Muscle of arm (tissue), 12 donors: ENCODE results near the gene GDAP2. TPM values are rescaled to one million over a fixed set of nuclear protein-coding genes. Genes with fewer than 3 reads are reported as not detected.

Experiments used
- DNase-seq: peaks from one replicate; pipeline ENCODE4 v3.0.0-alpha.2; 2013
- polyA plus RNA-seq, 12 donors: library from polyadenylated mRNA; unstranded; fragments of 120-200 nt; gene quantifications; one replicate each; pipeline ENCODE4 v1.2.1, GENCODE V29; 2013; ENCODE audit not compliant: insufficient read length in 12 of 12

Gene GDAP2
- polyA plus RNA-seq, 12 donors, result 6.5 to 11.5 (median 9.6) TPM; not detected in 1

DNA sequence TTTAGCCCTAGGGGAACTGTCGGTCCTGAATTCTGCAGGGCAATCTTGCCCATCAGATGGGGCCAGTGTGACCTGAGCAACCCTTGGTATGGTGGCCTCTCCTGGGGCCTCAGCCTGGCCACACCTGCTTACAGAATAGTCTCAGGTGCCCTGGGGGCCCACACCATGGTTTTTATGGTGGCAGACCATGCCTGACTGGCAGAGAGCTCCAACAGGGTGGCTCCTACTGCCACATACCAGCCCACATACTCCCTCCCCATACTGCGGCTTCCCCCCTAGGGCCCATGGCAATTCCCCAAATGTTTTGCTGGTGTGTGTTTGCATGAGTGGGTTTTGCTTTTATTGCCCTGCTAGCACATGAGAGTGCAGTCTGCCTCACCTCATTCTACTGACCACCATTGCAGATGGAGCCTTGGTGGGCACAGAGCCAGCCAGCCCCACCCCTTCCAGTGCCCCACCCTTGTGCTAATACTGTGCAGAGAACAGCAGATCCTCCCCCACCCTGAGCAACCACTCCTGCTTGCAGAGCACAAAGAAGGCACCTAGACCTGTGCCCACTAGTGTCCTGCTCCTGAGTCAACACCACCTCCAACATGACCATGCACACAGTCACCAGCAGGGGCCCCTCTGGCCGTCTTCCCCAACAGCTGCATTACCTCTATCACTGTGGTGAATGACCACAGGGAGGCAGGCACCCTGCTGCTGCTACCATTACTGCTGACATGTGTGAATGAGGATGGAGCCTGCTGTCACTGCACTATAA is 86.8 kb downstream of the GDAP2 start:
- DNase-seq, result no peak

DNA sequence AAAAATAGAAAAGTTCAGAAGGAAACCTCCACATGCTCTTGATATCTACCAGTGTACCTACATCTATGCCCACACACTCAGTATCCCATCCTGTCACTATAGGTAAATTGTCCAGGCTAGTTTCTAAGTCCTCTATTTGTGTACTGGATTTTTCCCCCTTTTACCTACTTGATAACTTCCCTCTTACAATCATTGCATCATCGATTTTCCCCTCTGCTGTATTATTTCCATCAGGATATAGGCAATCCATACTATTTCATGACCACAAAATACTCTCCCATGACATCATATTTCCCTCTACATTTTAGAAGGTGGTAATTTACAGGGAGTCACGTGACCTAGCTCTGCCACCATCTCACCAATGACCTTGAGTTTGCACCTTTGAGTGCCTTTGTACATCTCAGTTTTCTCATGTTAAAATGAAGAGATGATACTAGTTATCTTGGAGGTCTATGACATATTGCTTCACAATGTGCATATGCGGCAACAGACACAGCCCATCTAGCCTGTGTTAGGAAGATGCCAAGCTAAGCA is 88.2 kb downstream of the GDAP2 start:
- DNase-seq, result no peak

DNA sequence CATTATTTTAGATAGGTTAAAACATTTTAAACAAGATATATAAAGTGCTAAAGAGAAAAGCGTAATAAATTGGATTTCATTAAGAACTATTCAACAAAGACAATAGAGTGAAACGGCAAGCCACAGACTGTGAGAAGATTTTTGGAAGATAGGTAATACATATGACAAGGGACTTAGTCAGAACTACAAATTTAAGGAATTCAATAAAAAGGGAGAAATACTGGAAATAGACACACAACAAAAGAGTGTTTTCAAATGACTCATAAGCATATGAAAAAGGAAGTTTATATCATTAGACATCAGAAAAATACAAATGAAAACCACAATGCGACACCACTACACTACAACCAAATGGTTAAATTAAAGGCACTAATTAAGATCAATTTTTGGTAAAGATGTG is 90.5 kb downstream of the GDAP2 start:
- no peak for DNase-seq

DNA sequence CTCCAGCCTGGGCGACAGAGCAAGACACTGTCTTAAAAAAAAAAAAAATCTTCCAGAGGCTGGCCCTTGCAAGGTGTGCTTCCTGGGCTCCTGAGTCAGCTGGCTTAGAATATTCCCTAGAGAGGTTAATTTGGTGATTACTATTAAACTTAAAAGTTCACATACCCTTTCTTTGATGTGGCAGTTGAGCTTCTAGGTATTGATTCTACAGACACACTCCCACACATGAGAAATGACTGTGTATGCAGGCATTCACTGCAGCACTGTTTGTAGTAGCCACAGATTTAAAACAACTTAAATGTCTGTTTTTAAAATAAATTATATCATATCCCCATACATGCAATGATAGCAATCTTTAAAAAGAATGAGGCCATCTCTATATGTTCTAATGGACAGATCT is 93.4 kb downstream of the GDAP2 start:
- no peak for DNase-seq

DNA sequence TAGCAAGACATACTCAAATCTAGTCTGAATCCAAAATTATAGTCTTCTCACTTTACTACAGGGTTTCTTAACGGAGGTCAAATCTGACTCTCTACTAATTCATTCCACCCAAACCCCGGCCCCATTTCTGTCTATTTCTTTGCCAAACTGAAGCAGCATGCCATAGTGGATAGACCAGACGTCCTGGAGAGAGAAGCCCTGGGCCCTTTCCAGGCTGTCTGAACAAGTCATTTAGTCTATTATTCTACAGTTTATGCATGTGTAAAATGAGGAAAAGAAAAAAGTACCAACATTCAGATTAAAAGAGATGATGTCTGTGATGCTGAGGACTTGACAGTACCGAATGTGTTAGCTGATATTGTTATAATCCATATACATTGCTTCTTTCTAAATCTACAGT is 95.0 kb downstream of the GDAP2 start:
- no peak for DNase-seq

DNA sequence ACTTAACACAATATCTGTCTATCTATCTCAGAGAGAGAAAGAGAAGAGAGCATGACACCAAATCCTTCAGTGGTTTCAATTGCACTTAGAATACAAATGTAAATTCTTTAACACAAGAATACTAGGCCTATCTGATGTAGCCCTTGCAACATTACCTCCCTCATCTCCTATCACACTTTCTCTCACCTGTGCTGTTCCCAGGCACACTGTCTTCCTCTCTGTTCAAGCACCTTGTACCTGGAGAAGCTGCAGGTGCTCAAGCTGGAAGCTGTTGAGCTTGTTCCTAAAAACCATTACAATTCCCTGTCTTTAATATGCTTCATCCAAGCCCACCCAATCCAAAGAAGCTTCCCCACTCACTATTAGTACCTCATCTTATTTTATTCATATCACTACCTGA is 97.0 kb downstream of the GDAP2 start:
- no peak for DNase-seq

DNA sequence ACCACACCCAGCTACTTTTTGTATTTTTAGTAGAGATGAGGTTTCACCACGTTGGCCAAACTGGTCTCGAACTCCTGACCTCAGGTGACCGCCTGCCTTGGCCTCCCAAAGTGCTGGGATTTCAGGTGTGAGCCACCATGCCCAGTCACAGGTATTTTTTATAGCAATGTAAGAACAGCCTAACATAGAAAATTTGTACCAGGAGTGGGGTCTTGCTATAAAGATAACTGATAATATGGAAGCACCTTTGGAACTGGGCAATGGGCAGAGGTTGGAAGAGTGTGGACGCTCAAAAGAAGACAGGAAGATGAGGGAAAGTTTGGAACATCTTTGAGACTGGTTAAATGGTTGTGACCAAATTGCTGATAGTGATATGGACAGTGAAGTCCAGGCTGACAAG is 99.2 kb downstream of the GDAP2 start:
- DNase-seq, result no peak

DNA sequence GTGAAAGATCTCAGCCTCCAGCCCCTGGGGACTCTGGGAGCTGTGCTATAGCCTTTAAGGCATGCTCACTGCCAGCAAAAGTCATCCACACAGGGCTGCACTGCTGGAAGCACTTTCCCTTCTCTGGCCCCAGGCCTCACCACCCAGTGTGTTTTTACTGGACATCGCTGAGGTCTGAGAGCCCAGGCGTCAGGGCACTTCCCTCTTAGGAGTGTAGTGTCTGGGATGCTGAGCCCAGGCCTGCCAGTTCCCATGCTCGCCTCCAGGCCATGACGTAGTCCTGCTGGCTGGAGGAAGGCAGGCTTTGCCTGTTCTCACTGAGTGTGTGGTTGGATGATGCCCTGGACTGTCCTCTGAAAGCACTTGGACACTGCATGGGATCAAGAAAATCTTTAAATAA is 101.2 kb downstream of the GDAP2 start:
- DNase-seq, result peak; percentile 63

DNA sequence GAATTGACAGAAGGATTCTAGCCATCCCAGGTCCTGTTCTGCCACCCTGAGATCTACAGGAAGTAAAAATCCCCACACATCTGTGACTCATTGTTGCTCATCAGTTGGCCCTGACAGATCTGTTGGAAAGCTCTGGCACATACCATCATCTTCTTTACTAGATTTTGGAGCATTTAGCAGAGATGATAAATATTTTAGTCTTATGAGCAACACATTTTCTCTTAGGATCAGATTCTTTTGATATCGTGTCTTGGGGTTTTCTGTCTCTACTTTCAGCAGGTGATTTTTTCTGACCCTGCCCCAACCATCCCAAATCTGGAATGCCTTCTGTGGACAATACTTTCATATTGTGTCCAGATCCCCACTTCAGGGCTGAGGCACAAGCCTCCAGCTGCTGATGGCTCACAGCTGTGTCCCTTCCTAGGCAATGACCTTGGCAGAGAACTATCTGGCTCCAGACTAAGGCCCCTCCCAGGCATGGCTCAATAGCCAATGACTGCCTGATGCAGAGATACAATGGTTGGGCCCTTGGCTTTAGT is 102.8 kb downstream of the GDAP2 start:
- no peak for DNase-seq

DNA sequence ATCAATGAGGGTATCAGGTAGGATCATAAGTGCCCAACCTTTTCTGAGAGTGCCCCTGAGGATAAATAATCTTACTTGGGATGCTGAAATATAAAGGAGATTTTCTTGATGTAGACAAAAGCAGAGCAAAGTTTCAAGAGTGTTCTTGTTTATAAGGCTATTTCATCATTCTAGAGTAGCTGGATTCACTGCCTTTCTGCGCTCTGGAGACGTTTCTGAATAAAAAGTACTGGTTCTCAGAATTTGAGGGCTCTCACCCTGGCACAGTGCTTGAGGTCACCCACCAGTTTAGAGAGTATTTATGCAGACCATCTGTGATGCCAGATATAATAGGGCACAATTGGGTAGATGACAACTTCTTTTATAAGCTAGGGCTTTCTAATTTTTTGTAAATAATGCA is 103.3 kb downstream of the GDAP2 start:
- DNase-seq, result no peak

DNA sequence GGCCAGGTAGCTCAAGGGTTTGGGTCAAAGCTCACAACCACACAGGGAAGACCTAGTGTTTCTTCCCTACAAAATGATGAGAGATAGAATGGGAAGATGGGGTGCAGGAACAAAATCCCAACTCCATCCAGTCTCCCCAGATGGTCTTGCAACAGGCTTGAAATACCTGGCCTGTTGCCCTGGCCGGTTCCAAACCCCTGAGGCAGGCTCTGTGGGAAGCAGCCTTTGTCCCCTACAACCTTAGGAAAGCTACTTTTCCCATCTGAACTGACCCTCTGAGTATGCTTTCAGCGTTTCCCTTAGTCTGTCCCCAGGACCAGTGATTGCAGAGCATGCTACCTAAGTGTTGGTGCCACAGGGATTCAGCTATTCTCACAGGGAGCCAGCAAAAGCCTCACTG is 104.0 kb downstream of the GDAP2 start:
- no peak for DNase-seq

DNA sequence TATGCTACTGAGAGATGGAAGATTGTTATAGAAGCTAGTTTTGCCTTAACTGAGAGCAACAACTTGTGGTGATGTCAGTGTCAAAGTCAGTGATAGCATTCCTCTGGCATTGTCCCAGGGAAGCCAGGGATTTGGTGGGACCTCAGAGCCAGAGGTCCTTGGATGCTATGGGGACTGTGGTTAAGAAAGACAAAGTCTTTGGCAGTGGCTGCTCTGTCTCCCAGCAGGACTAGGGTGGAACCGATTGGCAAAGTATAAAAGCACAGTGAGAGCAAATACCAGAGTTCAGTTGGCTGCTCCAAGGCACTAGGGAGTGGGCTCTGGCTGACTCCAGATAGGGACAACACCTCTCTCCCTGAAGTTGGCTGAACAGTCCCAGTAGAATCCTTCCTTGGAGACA is 104.8 kb downstream of the GDAP2 start:
- no peak for DNase-seq

DNA sequence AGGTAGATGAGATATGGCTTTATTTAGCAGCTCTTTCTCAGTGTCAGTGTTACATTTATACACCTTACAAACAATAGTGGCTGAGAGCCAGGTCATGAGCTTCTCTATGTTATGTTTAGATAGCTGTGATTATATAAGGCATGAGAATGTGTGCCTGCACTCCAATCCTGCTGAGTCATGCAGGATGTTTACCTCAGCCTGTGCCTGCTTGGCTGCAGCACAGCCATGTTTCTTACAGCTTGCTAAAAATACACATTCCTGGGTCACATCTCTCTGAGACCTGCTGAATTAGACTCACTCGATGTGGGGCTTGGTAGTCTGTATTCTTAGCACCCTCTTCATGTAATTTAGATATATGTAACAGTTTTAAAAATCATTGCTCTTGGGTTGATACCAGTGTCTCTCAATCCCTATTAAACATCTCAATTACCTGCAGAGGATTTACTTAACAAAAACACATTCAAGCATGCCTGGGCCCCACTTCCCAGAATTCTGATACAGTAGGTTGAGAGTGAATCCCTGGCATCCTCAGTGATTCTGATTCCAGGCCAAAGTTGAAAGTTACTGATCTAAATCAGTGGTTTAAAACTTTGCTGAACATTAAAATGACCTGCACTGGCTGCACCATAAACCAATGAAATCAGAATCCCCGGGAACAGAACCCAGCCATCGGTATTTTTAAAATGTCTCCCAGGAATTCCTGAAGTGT is 107.5 kb downstream of the GDAP2 start:
- no peak for DNase-seq

DNA sequence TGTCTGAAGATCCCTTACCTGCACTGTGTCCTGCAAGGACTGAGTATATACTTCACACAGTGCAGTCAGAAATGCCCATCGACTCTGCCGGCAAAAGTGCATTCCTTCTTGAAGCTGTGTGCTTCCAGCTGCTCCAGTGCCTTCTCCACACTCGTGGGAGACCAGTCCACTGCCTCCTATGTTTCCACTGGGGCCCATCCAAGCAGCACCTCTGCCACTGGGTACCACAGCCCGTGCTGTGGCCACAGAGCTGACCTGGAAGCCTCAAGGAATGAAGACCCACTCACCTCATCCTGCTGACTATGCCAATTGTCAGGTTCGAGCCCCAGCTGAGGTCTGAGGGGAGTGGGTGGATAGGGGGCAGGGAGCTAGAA is 108.1 kb downstream of the GDAP2 start:
- no peak for DNase-seq

DNA sequence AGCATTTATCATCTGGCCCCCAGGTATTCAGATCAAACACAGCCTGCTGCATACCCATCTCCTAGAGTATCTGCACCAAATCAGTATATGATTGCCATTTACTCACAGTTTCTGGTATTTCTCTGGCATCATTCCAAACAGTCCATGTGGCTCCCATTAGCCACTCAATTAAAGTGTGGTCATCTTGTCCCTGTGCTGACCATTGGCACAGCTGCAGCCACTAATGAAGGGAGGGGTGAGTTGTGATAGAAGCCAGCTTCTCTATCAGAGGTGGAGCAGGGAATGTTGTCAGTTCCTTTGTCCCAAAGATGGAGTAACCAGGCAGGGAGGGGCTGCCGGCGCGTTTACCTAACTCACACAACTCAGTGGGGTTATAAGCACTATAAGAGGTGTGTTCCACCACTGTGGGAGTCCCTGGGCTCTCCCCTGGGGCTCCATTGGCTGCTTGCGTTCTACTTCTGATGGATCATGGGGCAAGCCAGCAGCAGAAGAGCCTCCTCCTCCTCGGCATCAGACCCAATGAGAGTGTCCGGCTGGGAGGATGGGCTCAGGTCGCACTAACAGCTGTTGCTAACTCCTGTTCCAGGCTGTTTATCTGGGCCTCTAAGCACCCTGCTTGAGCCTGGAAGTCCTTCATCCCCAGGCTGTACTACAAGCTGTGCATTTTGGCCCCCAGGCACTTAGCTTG is 108.6 kb downstream of the GDAP2 start:
- no peak for DNase-seq

DNA sequence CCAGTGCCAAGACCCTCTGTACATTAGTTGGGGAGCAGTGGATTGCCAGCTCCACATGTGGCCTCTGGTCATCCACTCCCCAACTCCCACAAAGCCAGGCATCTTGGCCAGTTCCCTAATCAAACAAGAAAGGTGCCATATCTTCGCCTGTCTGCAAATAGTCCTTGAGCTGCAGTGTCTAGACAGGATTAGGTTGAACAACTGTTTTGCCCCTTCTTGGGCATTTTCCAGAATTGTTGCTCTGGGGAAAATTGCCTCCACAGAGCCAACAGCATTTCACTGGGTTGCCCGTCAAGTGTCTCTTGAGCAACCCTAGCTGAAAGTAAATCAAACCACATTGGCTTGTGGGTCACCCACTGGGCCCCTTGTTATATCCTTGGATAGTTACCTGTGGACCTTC is 109.3 kb downstream of the GDAP2 start:
- no peak for DNase-seq

DNA sequence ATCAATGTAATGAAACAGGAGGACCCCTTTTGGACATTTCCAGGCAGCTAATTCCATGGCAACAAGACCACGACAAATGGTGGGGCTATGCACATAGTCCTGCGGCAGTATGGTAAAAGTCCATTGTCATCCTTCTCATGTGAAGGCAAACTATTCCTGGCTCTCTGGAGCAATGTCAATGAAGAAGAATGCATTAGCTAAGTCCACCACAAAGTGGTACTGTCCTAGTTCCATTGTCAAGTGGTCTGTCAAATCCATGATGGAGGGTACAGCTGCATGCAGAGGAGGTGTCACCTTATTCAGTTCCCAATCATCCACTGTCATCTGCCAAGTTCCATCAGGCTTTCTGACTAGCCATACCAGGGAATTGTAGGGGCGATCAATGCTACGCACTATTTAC is 110.1 kb downstream of the GDAP2 start:
- no peak for DNase-seq

DNA sequence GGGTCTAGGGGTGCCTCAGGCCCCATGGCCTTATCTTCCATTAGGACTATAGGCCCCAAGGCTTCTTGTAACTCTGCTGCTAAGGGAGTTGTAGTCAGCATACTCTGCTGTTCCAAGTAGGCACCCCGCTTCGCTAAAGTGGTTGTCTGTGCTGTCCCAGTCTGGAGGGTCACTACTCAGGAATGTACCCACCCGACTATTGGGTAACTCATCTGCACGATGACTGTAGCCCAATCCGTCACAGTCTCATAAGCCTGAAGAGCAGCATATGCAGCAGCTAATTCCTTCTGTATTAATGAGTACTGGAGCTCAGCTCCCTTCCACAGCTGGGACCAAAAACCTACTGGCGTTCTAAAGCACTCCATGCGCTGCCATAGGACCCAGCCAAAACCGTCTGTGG is 111.0 kb downstream of the GDAP2 start:
- no peak for DNase-seq

DNA sequence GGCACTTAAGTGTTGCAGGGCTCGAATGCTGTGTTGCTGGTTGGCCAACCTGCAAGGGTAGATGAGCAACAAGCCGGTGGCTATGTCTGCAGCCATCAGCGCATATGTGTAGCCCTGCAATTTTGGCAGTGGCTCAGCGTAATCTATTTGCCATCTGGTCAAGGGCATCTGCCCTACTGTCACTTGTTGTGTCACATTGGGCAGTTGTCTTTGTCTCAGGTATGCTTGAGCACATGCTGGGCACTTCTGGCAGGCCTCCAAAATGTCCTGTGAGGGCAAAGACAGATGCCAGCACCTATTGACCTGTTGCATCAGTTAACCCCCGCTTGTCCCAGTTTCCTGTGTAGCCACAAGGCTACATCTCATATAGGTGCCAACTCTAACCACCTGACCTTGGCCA is 111.8 kb downstream of the GDAP2 start:
- no peak for DNase-seq

DNA sequence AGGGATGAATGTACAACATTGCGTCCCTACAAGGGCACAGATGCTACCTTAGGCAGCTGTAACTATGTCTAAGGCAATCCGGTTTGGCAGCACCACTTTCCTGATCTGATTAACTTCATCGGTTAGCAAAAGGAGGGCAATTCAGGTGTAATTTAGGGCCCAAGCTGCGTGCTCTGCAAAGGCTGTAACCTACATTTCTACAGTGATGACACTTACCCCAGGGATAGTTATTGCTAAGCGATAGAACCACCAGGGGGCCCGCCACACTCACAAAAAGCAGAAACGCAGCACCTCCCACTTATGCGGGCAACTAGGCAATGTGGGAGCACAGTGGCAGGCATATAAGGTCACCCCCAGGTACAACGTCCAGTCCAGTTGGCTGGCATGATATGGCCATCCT is 113.5 kb downstream of the GDAP2 start:
- no peak for DNase-seq

DNA sequence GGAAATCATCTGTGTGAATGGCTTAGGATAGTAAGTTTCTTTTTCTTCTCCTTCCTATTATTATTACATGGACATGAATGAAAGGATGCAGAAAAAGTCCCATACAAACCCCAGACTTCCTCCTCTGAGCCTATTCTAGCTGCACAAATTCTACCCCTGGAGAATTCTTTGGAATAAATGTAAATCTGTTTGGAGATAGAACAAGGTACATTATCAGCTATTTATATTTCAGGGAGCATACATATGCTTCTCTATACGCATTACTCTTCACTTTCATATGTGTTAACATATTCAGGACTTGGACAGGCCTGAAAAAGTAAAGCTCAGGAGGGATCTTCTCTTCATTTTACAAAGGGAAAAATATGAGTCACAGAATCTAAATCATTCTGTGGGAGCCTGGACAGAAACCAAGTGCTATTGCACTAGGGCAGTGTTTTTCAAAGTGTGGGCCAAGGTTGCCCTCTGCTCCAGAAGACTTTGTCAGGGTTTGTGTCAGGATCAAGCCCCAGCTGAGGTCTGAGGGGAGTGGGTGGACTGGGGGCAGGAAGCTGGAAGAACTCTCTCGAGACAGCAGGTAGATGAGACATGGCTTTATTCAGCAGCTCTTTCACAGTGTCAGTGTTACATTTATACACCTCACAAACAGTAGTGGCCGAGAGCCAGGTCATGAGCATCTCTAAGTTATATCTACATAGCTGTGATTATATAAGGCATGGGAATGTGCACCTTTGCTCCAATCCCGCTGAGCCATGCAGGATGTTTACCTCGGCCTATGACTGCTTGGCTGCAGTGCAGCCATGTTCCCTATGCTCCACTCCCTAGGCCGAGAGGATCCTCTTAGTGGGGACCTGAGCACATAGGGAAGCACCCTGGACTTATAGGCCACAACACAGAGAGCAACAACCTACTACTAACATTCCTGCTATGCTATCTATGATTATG is 114.3 kb downstream of the GDAP2 start:
- no peak for DNase-seq
